GM19397 (cell line): ENCODE results near the gene CRB2.

ENCODE experiments used
- ATAC-seq: cut with Tn5 transposase; IDR thresholded peaks from one replicate; pipeline ENCODE4 v1.9.1; 2021; ENCODE audit warnings: mild to moderate bottlenecking, moderate library complexity; ENCODE audit not compliant: unreplicated experiment

Gene CRB2

DNA sequence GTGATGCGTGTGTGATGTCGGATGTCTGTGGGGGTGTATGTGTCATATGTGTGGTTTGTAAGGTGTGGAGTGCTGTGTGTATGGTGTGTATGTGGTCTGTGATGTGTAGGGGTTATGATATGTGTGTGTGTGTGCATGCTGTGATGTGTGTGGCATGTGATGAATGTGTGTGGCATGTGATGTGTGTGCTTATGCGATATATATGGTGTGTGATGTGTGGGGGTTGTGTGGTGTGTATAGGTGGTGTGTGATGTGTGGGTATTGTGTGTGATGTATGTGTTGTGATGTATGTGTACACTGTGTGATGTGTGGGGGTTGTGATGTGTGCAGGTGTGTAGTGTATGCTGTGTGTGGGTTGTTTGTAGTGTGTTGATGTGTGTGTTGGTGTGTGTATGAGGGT lies 9.2 kb upstream of the CRB2 start:
- ATAC-seq, result no peak

DNA sequence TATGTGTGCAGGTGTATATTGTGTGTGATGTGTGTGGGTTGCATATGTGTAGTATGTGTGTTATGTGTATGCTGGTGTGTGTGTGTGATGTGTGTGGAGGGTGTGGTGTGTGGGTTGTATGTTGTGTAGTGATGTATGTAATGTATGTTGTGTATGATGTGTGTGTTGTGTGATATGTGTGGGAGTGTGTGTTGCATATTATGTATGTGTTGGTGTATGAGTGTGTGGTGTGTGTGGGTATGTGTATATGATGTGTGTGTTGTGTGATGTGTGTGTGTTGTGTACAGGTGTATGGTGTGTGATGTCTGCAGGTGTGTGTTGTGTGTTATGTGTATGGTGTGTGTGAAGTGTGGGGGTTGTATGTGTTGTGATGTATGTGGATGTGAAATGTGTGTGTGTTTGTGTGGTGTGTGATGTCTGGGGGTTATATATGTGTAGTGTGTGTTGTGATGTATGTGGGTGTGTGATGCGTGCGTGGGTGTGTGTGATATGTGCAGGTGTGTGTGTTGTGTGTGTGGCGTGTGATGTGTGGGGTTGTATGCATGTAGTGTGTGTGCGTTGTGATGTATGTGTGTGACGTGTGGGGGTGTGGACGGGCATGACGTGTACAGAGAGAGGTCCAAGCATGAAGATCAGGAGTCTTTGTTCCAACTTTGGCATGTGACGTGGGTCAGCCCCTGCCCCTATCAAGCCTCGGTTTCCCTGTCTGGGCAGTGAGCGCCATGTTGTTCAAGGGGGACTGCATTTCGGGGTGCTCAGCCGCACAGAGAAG lies 8.5 kb upstream of the CRB2 start:
- no peak for ATAC-seq

DNA sequence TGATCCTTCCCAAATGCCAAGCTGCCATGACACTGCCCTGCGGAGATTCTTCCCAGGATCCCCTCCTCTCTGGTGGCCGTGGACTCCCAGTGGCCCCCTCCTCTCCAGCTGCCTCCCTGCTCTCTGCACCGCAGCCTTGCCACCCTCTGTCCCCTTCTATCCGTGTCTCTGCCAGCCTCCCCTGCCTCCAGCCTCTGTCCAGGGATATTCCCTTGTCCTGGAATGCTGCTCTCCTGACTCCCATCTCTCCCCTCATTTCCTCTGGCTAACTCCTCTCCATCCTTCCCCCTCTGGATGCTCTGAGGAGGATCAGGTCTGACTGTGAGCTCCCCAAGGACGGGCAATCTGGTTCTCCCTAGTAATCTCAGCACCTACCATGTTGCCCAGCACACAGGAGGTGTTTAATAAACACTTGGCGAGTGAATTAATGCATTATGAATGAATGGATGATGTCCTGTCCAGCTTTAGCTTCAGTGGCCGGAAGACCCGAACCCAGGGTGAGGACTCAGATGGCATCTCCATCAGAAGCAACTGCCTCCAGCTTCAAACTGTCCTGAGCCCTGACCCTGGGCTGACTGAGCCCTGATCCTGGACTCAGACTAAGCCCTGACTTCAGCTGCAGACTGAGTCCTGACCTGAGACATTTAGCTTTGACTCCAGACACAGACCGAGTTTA lies 7.5 kb upstream of the CRB2 start:
- ATAC-seq, result no peak

DNA sequence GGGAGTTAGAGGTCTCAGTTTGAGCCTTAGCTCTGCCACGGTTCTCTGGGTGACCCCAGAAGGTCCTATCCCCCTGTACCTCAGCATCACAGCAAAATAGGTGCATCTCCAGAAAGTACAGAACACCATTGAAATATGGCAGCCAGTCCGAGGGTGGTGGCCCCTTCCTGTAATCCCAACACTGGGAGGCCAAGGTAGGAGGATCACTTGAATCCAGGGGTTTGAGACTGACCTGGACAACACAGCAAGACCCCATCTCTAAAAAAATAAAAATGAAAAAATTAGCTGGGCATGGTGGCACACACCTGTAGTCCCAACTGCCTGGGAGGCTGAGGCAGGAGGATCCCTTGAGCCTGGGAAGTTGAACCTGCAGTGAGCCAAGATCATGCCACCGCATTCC lies 7.0 kb upstream of the CRB2 start:
- no peak for ATAC-seq

DNA sequence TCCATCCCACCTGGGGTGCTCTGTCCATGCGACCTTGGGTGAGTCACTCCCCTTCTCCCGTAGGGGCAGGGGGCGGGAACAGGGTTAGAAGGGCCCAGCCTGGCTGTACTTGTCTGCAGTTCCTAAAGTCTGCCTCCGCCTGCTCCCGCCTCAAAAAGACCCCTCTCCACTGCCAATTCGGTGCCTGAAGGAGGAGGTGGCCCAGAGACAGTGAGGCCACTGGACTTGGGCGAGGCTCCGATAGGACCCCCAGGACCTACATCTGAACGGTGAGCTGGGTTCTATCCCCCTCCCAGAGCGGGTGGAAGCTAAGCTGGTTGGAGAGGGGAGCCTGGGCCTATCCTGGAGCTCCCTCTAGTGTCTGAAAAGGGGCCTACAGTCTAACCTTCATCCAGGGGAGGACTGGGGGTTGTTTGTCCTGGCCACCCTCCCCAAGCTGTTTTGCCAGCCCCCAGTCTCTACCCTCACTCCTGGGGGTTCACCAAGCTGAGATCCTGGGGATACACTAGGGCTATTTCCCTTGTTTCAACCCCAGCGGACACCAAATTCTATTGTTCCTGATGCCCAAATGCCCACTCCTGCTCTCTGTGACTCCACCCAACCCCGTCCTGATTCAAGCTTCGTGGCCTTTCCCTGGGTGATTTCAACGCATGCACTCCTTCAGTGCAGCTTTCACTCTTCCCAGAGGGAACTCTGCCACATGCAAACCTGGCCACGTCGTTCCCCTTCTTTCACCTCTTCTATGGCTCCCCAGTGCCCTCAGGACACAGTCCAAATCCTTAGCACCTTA lies 6.1 kb upstream of the CRB2 start:
- no peak for ATAC-seq

DNA sequence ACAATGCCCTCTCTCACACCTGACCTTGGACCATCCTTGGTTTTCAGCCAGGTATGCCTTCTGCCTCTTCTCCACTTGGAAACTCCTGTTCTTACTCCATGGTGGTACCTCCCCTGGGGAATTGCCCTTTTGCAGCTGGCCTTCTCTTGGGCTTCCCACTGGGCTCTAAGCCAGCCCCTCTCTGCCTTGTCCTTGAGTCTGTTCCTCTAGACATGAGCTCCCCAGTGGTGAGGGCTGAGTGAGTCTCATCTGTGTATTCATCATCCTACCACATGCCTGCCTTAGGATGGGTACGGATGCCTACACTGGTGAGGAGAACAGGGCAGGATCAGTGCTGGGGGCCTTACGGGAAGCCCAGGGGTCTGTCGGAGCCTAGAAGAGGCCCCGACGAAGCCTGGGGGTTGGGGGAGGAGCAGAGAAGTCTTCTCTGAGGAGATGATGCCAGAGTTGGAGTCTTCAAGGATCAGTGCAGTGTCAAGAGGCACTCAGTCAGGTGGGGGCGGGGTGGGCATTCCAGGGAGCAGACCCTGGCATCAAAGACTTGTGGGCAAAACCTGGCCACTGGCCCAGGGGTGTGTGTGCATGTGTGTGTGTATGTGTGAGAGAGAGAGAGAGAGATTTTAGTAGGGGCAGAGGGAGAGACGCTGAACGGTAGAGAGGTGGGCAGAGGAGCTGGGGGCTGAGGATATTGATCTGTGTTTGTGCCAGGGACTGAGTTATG lies 5.2 kb upstream of the CRB2 start:
- ATAC-seq, result no peak

DNA sequence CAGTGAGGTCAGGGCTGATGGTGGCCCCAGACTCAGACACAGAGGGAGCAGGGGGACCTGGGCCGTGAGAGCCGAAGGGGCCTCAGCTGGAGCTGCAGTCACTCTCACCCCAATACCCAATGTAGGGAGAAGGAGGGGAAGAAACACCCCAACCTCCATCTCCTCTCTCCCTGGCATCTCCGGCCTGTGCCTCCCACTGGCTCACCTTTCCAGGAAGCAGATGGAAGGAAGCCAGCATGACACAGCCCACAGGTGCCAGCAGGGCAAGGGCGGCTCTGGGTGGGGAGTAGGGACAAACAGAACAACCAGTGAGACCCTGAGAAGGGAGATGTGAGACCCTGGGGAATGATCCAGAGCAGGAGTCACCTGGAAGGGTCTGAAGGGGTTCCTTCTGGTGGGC lies 3.0 kb upstream of the CRB2 start:
- ATAC-seq, result no peak

DNA sequence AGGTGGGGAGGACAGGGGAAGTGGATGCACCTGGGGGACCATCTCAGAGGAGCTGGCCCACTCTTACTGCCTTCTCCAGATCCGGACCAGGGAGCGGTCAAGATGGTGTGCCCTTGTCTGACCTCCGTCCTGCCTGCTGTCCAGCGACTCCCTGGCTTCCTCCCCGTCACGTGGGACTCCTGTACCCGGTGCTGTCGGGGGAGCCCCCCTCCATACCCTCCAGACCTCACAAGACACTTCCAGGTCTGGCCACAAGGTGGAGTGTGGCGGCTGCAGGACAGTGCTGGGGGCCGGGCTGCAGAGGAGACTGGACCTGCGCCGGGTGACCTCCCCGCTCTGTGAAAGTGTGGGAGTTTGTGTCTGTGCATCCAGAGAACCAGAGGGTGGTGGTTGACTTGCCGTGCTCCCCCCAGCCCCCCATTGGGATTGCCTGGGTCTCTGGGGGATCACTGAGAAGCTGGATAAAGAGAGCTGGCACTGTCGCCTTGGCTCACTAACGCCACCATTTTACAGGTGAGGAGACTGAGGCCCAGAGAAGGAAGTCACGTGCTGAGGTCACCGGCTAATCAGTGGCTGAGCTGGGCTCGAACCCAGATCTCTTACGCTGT lies 1.9 kb upstream of the CRB2 start:
- ATAC-seq, result peak; percentile 66

DNA sequence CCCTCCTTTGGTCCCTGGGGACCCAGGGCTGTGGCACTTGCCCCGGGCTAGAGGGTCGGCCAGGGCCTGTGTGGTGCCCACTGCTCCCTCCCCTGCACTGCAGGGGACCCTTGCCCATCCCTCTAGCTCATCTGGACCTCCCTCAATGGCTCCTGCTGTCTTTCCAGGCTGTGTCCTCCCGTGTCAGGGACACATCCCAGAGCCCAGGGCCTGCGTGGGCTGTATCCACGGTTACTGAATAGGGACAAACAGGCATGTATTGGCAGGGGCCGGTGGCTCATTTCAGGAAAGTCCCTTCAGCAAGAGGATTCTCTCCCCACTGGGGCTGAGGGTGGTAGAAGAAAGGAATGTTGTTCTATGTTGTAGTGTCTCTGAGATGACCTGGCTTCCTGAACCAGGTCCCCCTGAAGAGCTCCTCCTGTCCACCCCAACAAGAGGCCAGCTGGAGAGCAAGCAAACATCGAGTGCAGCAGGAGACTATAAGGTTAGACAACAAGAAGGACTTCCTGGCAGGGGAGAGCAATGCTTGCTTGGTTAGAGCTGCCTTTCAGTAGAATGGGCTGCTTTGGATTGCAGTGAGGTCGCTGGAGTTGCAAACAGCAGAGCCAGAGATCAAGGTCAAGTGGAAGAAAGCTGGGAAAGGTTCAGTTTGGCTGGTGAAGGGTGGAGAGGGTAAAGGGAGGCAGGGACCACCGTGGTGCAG lies 1.0 kb upstream of the CRB2 start:
- no peak for ATAC-seq

DNA sequence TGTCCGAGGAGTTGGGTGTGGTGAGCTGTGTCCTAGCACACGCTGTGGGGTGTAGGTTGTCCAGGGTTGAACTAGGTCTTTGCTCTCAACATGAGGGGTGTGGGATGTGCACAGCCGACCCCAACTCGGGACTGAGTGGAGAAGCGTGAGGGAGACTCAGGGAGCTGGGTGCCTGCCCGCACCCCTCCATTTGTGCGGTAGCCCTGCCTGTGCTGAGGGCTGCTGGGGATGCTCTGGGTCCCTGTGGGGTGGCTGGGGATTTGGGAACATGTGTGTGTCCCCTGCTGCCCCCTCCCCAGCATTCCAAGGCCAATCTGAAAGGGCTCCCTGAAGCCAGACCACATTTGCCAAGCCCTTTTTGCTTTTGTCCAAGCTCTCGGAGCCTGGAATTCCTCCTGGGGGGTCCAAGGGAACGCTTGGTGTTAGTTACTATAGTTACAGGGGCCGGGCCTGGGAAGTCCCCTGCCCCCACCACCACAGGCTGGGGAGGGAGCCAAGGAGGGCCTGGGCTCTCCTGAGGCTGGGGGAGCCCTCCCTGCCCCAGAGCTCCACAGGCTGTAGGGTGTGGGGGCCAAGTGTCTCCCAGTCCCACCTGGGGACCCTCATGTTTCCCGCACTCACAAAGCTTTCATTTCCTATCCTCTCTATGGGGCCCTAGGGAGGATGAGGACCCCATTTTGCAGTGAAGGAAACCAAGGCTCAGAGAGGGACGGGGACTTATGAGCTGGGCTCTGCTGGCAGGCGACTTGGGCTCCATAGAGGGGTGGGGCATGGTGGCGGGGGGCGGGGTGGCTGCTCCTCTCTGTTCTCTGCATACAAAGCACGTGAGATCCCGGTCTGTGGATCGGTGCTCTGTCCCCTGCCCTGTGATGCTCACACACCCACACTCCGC lies 1.1 kb downstream of the CRB2 start:
- ATAC-seq, result no peak

DNA sequence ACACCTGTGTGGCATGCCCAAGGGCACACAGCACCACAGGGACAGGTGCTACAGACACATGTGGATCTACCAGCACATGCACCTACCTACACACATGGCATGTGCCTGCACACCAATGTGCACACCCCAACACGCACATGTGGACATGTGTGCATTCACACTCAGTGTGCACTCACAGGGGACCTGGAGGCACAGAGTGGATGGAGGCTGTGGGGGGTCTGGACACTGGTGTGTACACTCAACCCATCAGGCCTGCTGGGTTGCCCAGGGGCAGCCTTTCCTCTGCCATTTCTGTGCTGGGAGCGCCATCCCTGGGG lies 1.7 kb downstream of the CRB2 start:
- ATAC-seq, result no peak

DNA sequence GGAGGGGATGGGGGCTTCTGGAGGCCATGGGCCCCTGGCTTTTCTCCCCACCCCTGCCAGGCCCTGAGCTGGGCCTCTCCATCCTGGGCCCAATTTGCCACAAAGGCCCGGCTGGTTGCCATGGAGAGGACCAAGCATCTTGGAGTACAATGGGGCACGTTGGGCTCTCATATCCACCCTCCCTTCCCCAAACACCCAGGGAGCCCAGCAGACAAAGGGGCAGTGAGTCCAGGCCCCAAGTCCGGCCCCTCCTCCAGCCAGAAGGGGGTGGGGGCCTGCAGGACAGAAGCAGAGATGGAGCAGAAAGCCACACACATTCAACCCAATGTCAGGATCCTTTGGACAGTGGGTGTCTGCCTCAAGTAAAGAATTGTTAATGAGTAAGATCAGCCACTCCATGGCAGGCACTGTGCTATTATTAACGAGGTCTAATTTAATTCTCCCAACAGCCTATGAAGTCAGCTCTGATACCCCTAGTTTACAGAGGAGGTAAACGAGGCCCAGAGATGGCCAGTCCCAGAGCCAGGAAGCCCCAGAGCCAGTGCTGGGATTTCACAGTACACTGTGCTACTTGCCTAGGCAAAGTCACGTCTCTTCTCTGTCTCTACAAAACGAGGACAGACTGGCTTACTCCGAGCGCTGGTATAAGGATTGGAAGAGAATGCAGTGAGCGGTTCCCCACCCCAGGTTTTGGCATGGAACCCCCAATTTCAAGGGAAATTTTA lies 2.3 kb downstream of the CRB2 start:
- no peak for ATAC-seq

DNA sequence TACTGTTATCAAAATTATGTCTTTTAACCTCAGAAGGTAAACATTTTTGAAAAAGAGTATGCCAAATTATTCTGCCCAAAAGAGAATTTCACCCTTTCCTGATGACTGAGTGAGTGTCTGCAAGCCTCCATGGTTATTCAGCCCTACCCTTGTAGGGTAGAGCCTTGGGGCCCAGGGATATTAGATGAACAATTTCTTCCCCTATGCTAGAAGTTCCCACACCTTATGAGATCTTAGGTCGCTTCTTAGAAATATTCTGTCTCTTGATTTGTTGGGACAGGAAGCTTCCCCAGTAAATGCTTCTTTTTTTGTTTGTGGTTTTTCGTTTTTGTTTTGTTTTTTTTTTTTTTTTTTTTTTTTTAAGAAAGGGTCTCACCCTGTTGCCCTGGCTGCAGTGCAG lies 3.1 kb downstream of the CRB2 start:
- no peak for ATAC-seq

DNA sequence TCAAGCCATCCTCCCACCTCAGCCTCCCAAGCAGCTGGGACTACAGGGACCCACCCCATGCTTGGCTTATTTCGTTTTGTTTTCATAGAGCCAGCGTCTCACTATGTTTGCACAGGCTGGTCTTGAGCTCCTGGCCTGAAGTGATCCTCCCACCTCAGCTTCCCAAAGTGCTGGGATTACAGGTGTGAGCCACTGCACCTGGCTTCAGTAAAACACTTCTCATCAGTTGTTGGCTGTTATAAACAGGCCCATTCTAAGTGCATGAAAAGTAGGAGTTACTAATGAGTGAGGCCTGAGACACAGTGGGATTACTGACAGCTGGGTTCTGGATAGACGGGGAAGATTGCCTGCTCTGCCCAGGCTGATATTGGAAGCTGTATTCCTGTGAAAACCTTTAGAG lies 3.5 kb downstream of the CRB2 start:
- ATAC-seq, result no peak

DNA sequence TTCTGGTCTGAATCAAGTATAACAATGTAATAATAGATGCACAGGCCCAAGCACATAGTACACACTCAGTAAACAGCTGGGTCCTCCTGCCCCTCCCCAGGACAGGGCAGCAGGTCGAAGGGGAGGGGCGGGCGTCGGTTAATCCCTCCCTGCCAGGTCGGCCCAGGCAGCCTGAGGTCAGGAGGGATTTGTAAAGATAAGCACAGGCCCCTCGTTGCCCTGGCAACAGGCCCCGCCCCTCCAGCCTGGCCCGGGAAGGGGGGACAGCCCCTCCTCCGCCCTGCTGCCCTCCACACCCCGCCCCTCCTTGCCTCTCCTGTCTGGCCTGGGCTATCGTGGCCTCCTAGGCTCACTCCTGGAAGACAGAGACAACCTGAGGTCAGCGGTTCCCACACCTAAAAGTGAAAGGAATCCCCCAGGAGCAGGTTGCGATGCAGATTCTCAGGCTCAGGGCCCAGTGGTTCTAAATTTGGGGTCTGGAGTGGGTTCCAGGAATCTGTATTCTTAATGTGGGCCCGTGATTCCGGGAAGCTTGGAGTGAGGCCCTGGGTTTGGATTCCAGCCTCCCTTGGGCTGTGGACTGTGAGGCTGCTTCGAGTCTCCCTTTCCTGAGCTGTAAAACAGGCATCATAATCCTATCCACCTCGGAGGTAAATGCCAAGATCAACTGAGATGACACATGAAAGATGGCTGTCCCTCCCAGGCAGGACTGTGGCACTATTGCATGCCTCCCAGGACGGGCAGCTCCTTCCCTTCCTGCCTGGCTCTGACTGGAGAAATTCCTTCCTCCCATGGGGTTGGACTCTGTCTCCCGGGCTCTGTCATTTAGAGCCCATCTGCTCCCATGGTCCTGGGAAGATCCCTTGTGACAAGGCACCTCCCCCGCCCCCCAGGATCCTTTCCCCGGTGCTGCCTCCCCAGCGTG lies 4.4 kb downstream of the CRB2 start:
- ATAC-seq, result no peak

DNA sequence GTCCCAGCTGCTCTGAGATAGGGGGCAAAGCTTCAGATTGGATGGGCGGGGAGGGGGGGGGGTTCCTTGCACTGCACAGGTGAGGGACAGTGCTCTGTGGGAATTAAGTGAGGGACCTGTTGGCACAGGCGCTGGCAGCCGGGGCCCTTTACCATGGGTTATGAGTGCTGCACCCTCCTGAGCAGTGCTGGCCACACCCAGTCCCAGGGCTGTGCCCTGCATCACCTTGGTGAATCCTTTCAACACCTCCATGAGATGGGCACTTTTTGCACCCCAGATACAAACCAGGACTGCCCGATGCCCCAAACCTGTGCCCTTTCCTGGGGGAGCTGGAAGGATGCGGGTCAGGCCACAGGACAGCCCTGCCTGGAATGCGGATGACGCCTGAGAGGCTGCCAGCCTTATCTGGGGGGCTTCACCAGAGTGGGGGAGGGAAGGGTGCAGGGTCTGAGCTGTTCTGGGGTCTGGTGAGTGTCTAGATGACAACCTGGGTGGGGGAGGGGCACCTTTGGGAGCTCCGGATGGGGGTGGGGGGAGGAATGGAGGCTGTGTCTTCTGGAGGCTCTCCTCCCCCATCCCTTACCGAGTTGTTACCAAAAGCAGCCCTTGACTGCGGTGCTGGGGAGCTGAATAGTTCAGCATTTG lies 5.2 kb downstream of the CRB2 start:
- ATAC-seq, result no peak
